Colonic mucosa (tissue), 4 donors: ENCODE data around the gene AP5B1. TPM values are rescaled to one million over a fixed set of nuclear protein-coding genes. Genes with fewer than 3 reads are reported as not detected.

Experiments
- DNase-seq: peaks from one replicate; pipeline ENCODE4 v3.0.0-alpha.2; 2020
- H3K27ac ChIP-seq: fragments of 200-600 bp; one replicate; pipeline ENCODE4 v1.8.0; 2021
- H3K27me3 ChIP-seq: fragments of 200-600 bp; one replicate; pipeline ENCODE4 v1.8.0; 2021
- H3K36me3 ChIP-seq: fragments of 200-600 bp; one replicate; pipeline ENCODE4 v1.8.0; 2021
- H3K4me1 ChIP-seq: fragments of 200-600 bp; one replicate; pipeline ENCODE4 v1.8.0; 2021; ENCODE audit warnings: mild to moderate bottlenecking
- H3K4me3 ChIP-seq: fragments of 200-600 bp; one replicate; pipeline ENCODE4 v1.8.0; 2021
- H3K9ac ChIP-seq, 2 donors: one replicate each; pipeline ENCODE4 v1.7.0; 2013; ENCODE audit warnings: control low read depth in 2 of 2, low read depth in 2 of 2, low read length in 2 of 2
- H3K9me3 ChIP-seq: fragments of 200-600 bp; one replicate; pipeline ENCODE4 v1.8.0; 2021
- CTCF ChIP-seq: fragments of 200-600 bp; IDR thresholded peaks from one replicate; pipeline ENCODE4 v1.8.0; 2022; ENCODE audit warnings: antibody characterized with exemption, mild to moderate bottlenecking
- intact Hi-C: fragments of 100-400 bp; cut with DNase I; formaldehyde crosslinking; loops from one replicate; pipeline ENCODE4 v1.14.1; 2022
- total RNA-seq, 2 donors: library from RNA; stranded (reverse); fragmentation: NEBNext Ultra II Directional in 1 of 2; extraction: Animal tissue kit (Norgen Biotek cat#: 25700) in 1 of 2; gene quantifications; one replicate each; pipeline ENCODE4 v1.2.1, GENCODE V29; 2021
- donor health status: healthy.
- donor health status: DM: no; HTN: no; CAD: no.
- donor health status: DM: no; HTN: no; CAD: no.

Gene AP5B1
- total RNA-seq, 2 donors from 2014 or later = 17.6 to 20.1 TPM

GRCh38 chr11:65806979-65807378 lies 26.2 kb upstream of the AP5B1 start:
- H3K9ac ChIP-seq = no peak overlapping the region
- H3K27ac ChIP-seq = no peak overlapping the region
- no peaks in the 10 kb centered on the region for H3K36me3 ChIP-seq
- no peaks in the 10 kb centered on the region for H3K27me3 ChIP-seq
- DNase-seq = no peak
- no peak for TF ChIP-seq CTCF
- no peak overlapping the region for H3K4me3 ChIP-seq
- intact Hi-C loops = no loop called here
- H3K9me3 ChIP-seq = no peaks in the 10 kb centered on the region
- H3K4me1 ChIP-seq = no peaks in the 10 kb centered on the region

GRCh38 chr11:65803797-65804492 lies 23.2 kb upstream of the AP5B1 start:
- DNase-seq = no peak
- no peak for TF ChIP-seq CTCF
- no peak overlapping the region for H3K4me3 ChIP-seq
- intact Hi-C loops = no loop called here
- H3K9me3 ChIP-seq = no peaks in the 10 kb centered on the region
- no peak overlapping the region for H3K9ac ChIP-seq
- no peaks in the 10 kb centered on the region for H3K36me3 ChIP-seq
- no peak overlapping the region for H3K27ac ChIP-seq
- H3K27me3 ChIP-seq = no peaks in the 10 kb centered on the region
- H3K4me1 ChIP-seq = no peaks in the 10 kb centered on the region

- TF ChIP-seq CTCF = no peak
- H3K4me1 ChIP-seq = no peaks in the 10 kb centered on the region
- no peak overlapping the region for H3K9ac ChIP-seq
- no peak for DNase-seq
- H3K27me3 ChIP-seq = no peaks in the 10 kb centered on the region
- H3K36me3 ChIP-seq = no peaks in the 10 kb centered on the region
- intact Hi-C loops = no loop called here
- H3K4me3 ChIP-seq = no peak overlapping the region
- no peaks in the 10 kb centered on the region for H3K9me3 ChIP-seq
- no peak overlapping the region for H3K27ac ChIP-seq
Observed at GRCh38 chr11:65802841-65803240, 22.1 kb upstream of the AP5B1 start.

GRCh38 chr11:65801153-65801987 lies 20.6 kb upstream of the AP5B1 start:
- no peak overlapping the region for H3K27ac ChIP-seq
- no peaks in the 10 kb centered on the region for H3K9me3 ChIP-seq
- no peak for DNase-seq
- no peaks in the 10 kb centered on the region for H3K4me1 ChIP-seq
- no peaks in the 10 kb centered on the region for H3K27me3 ChIP-seq
- no peak for TF ChIP-seq CTCF
- intact Hi-C loops = no loop called here
- no peaks in the 10 kb centered on the region for H3K36me3 ChIP-seq
- no peak overlapping the region for H3K9ac ChIP-seq
- H3K4me3 ChIP-seq = no peak overlapping the region

- Histone ChIP-seq H3K27ac (no peak overlapping the region), H3K9me3 (no peaks in the 10 kb centered on the region), H3K9ac (no peak overlapping the region), H3K36me3 (peaks cover 5% of the 10 kb centered on the region), H3K4me1 (no peaks in the 10 kb centered on the region), H3K27me3 (no peaks in the 10 kb centered on the region), H3K4me3 (no peak overlapping the region)
- intact Hi-C loops = no loop called here
- no peak for TF ChIP-seq CTCF
- no peak for DNase-seq
Observed at GRCh38 chr11:65798882-65799281, 18.1 kb upstream of the AP5B1 start.
